ENCODE data around the gene FHIT.

FHIT gene

DNA sequence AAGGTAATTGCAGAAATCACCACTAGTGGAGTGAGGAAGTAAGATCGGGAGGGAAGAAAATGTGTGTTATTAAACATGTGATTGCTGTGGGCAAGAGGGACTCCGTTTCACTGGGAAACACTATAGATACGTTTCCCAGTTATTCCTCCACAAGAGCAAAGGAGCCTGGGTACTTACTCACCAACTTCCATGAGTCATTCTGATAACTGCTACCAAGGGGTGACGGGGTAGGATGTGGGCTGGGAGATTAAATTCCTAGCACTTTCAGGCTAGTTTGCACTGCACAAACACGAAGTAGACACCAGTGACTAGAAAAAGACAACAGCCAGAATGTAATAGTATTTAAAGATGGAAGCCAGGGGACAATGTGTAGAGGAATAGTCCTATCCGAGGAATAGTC is 1388.6 kb downstream of the FHIT start:
- no peak for DNase-seq

GRCh38 chr3:59857589-59858346 is 1393.5 kb downstream of the FHIT start:
- DNase-seq, result peak in 9 of 14 donors; percentile 6 to 66 (median 18)

DNA sequence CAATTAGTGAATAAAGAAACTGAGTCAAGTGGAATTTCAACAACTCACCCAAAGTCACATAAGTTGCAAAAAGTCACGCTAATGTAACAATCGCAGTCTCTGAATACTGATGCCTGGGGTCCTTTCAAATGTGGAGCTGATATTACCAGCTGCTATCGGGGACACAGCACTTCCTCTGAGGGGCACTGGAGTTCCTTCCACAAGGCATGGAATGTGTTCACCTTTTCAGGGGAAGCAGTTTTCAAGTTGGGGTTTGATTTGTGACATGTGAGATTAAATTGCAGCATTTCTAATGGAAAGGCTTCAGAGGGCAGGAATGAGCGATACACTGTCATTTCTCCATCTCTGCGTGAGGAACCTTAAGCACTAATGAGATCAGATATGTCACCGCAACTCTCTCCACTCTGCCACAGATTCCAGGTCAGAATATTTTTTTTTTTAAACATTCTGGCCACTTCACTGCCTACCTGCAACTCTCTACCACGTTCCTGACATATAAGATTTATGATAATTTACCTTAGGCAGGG is 1394.3 kb downstream of the FHIT start:
- no peak for DNase-seq

DNA sequence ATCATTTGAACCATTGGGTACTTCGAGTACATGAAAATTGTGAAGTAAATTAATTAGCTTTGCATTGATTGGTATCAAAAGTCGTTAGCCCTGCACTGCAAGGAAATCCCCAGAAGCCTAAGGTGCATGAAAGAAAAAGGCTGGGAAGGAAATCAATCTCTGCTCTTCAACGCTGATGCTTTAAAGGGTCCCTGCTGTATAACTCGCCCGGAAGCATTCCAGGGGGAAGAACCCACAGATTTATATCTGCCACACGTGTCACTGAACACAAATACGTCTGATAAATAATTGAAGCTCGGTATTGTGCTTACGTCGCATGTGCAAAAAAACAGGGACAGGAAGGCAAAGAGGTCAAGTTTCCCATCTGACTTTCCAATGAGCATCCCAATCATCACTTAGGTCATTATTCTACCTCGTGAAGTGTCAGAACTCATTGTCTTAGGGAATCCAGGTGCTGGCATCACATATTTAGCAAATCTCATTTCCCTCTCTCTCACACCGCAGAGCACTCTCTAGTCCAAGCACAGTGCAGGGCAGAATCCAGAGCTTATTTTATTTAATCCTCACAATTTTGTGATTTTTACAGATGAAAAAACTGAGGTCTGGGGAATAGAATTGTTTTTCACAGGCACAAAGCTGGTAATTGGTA is 1397.1 kb downstream of the FHIT start:
- DNase-seq, result no peak

GRCh38 chr3:59850417-59850816 is 1400.8 kb downstream of the FHIT start:
- no peak for DNase-seq

DNA sequence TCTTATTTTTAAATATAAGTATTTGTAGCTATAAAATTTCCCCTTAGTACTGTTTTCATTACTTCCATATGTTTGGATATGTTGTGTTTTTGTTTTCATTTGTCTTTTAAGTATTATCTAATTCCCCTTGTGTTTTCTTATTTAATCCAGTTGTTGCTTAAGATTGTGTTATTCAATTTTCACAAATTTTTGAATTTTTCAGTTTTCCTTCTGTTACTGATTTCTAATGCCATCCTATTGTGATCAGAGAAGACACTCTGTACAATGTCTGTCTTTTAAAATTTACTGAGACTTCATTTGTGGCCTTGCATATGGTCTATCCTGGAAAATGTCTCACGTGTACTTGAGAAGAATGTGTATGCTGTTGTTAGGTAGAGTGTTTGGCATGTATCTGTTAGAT is 1405.9 kb downstream of the FHIT start:
- no peak for DNase-seq

- no peak for DNase-seq
These were observed 1407.4 kb downstream of the FHIT start for GRCh38 chr3:59843821-59844220.

DNA sequence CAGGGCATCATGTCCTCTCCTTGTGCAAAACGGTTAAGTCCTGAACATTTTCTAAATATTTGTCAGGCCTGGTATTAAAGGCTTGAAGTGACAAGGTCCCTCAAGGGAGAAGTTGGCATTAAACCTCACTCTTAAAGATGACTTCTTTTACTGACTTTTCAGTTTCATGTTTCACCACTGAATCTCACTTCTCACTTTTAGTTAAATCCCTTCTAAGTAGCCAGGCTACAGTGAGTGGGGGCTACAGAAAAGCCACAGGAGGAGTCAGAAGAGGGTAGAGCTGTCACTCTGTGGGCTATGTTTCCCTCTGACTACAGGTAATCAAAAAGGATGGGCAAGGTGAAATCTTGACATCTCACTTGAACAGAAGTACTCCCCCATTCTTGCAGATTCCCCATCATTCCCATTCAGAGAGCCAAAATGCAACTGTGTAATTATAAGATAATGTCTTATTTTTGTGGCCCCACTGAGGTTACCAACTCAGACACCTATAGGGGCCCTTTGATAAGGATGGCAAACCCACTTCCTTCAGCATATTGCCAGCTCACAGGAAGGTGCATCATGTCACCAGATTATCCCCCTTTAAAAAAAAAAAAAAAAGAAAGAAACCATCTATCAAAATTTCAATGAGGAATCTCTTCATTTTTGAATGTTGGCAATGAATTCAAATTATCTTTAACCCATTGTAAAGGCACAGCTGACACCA is 1411.3 kb downstream of the FHIT start:
- DNase-seq, result no peak

DNA sequence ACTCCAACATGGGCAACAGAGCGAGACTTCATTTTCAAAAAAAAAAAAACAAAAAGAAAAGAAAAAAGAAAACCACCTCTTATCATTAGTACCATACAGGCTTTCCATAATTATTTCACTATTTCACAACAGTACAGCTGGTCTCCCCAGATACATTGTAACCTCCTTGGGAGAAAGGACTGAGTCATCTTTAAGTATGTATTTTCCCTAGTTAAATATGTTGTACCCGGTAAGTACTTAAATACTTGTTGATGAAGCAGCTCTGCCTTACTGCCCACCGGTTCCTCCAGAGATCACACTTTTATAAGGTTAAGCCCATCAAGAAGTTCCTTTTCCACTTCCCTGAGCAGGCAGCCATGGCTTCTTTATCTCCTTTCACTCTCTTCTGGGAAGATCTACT is 1412.0 kb downstream of the FHIT start:
- no peak for DNase-seq

GRCh38 chr3:59836531-59836930 is 1414.7 kb downstream of the FHIT start:
- DNase-seq, result peak in 1 of 14 donors; percentile 26

DNA sequence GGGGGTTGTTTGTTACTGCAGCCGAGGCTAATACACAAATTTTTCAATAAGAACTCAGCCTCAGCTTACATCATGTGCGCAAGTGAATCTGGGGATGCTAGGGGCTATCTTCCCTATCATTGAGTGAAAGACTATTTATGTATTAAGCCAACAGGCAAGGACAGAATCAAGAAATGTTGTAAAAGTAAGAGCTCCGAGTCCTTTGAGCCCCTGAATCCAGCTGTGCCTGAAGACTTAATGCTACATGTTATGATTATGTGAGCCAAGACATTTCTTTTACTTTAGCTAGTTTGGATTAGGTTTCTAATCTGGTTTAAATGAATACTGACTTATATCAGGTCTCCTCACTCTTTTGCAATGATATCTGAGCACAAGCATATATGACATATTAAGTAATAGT is 1418.5 kb downstream of the FHIT start:
- DNase-seq, result no peak

GRCh38 chr3:59832241-59832640 is 1419.0 kb downstream of the FHIT start:
- DNase-seq, result no peak

DNA sequence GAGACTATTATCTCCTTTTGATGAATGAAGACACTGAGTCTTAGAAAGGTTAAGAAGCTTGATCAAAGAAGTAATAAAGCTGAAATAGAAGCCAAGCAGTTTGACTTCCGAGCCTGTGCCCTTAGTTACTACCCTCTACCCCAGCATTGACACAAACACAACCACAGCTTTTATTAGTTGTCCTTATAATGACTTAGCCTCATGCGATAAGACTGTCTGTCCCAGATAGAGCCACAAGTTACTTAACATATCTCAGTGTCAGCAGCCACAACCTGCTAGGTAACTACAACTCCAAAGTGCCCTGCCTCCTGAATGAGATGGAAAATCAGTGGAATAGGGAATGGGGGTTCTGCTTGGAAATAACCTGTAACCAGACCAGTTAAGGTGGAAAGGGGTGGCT is 1419.9 kb downstream of the FHIT start:
- DNase-seq, result no peak

DNA sequence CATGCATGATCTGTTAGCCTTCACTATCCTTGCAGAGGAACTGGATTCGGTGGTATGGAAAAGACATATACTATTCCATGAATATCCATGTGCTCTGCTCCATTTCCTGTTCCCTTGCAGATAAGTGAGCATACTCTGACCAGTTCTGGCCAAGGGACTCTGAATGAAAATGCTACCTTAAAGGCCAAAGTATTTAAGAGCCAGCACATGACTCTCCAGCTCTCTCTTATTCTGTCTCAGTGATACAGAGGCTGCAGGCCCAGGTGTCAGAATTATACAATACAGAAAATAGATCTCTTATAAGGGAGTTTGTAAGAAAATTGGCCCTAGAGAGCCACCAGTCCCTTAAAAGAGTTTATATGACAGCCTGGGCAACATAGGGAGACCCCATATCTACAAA is 1421.7 kb downstream of the FHIT start:
- DNase-seq, result no peak

DNA sequence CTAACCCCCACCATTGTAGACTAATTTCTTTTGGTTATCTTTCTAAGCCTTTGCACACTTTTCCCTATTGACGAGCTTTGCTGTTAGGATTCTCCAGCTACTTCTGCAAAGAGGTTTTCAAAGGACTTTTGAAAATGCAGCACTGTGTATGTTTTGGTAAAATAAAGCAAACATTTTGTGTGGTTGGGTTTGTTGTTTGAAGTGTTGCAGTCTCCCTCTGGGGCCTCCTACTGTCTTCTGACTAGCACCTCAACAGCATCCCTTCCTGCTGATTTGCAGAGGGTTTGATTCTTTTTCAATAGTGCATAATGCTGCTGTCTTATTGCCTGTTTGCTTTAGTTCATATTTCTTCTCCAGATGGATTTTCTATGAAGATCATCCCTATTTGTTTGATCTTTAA is 1426.4 kb downstream of the FHIT start:
- no peak for DNase-seq

DNA sequence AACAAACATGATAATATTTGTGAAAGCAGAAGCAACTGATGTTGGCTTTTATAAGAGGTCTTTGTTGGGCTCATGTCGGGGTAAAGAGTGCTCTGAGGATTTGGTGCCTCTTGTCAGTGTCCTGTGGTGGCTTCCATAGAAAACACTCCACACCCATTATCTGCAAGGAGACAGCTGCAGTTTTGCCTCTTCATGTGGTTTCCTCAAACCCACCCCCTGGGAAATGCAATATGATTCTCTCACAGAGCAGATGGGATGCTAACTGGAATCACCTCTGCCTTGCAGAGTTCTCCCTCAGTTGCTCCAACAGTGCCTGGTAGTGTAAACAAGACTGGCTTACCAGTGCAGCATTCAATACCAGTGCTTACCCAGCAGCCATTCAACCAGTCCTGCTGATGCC is 1430.0 kb downstream of the FHIT start:
- DNase-seq, result no peak

- no peak for DNase-seq
These were observed 1430.8 kb downstream of the FHIT start for GRCh38 chr3:59820352-59820934.

DNA sequence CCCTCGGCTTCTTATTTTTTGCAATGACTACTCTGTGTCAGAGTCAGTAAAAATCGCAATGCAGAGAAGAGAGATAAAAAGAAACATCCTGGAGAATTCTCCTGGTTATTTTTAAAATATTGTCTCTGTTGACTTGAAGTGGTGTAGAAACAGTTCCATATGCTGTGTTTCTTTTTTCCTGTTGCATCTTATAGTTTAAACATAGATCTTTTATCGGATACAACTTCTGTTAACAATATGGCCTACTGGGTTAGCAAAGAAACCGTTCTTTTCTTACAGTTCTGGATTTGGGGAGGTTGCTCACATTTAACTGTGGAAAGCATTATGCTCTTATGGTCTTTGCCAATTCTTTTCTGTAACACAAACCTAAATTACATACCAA is 1432.3 kb downstream of the FHIT start:
- DNase-seq, result no peak

GRCh38 chr3:59818033-59818918 is 1433.0 kb downstream of the FHIT start:
- DNase-seq, result peak in 4 of 14 donors; percentile 4 to 34 (median 8)

GRCh38 chr3:59817511-59817910 is 1433.7 kb downstream of the FHIT start:
- DNase-seq, result no peak

DNA sequence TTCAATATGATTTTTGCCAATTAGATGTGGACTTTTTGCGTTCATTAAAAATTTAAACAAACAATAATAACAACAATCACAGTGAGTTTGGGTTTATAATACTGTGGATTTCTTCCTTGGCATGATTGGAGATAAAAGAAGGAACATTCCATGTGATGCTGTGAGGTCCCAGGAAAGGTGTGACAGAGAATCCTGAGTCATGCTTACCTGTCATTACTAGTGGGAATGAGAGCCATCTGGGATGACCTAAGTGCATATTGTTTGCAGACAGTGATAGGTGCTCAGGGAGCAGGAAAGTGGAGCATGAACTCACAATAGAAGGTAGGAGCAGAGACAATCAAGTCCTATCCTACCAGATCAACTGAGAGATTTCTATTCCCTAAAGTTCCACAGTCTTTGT is 1434.9 kb downstream of the FHIT start:
- DNase-seq, result no peak

- no peak for DNase-seq
These were observed 1438.1 kb downstream of the FHIT start for GRCh38 chr3:59813148-59813538.

All from C1 segment of cervical spinal cord (tissue), 14 donors.